ENCODE results near the gene WNT7A. TPM values are rescaled to one million over a fixed set of nuclear protein-coding genes. Genes with fewer than 3 reads are reported as not detected.

Gene WNT7A
- total RNA-seq, 1 donor, result not detected

- DNase-seq (ENCODE audit: low read depth), result no peak
- no peak overlapping the region for H3K4me3 ChIP-seq (ENCODE audit: low read depth, low read length)
- TF ChIP-seq CTCF (IDR thresholded peaks at IDR 0.05; ENCODE audit: insufficient read depth, low read length), result no peak
These were observed 103.4 kb downstream of the WNT7A start for GRCh38 chr3:13776253-13777050.

DNA sequence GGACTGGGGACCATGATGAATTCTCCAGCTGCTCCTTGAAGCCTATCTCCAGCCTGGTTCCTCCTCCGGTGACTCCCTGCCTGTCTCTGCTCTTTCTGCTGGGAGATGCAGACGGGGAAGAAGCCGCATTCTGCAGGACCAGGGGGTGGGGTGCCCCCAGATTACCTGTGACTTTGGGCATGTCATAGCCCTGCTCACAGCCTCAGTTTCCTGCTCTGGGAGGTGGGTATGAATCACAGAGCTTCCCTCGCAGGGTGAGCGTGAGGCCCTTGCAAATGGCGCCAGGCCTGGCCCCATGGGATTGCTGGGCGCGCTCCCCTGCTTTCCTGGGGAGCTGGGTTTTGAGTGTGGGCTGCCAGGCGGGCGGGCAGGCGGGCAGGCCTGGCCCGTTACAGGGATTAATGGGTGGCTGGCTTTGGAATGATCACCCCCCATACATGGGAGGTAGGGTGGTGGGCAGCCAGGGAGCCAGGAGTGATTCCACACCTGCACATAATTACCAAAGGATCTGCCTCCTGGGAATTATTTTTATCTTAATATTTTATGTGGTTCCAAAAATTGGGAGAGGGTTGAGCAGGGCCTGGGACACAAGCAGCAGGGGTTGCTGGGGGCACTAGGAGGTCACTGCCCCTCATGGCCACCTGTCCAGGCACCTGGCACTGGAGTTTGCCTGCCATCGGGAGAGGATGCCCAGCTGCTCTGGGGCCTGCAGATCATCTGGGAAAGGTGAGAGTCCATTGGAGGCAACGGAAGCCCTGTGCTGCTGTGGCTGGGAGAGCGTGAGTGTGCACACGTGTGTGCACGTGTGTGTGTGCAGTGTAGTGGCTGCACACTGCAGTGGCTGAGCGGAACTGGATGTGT is 106.8 kb downstream of the WNT7A start:
- TF ChIP-seq CTCF (IDR thresholded peaks at IDR 0.05; ENCODE audit: insufficient read depth, low read length), result no peak
- no peak for DNase-seq (ENCODE audit: low read depth)
- no peak overlapping the region for H3K4me3 ChIP-seq (ENCODE audit: low read depth, low read length)

GRCh38 chr3:13772321-13772745 is 107.5 kb downstream of the WNT7A start:
- TF ChIP-seq CTCF (IDR thresholded peaks at IDR 0.05; ENCODE audit: insufficient read depth, low read length), result no peak
- no peak overlapping the region for H3K4me3 ChIP-seq (ENCODE audit: low read depth, low read length)
- DNase-seq (ENCODE audit: low read depth), result no peak

GRCh38 chr3:13771496-13771895 is 108.4 kb downstream of the WNT7A start:
- no peak for TF ChIP-seq CTCF (IDR thresholded peaks at IDR 0.05; ENCODE audit: insufficient read depth, low read length)
- H3K4me3 ChIP-seq (ENCODE audit: low read depth, low read length), result no peak overlapping the region
- no peak for DNase-seq (ENCODE audit: low read depth)

DNA sequence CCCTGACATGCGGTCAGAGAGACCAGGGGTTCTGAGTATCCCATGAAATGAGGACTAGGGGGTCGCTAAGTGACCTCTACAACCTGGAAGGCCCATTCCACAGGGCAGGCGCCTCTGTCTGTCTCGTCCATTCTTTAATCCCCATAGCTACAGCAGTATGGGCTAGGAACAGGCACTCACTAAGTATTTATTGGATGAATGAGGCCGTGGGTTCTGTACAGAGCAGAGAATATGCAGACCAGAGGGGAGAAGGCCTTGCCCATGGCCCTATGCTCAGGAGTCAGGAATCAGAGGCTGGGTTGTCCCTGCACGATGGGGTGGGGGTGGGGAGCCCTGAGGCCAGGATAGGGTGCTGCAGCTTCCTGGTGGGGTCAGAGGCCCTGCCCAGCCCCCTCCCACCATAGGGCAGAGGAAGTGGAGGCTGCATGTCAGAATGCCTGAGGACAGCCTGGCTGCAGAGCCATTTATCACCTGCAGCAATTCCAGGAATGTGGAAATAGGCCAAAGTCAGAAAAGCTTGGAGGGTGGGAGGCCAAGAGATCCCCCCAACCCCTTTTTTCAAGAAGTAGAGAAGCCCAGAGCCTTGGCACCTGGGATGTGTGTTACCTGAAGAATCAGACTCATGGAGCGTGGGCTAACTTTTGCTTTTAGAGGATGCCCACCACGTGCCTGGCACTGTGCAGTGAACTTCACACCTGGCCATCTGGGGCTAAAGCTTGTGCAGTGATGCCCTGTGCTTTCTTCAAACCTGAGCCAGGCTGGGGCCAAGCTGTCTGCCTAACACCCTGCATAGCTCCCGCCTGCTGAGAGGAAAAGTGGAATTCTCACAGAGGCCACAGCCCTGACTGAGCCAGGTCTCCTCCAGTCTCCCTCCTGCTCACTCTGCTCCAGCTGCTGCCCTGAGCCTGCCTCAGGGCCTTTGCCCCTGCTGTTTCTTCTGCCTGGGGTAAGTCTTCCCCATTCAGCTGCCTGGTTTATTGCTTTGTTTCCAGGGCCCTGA is 109.4 kb downstream of the WNT7A start:
- TF ChIP-seq CTCF (IDR thresholded peaks at IDR 0.05; ENCODE audit: insufficient read depth, low read length), result no peak
- no peak overlapping the region for H3K4me3 ChIP-seq (ENCODE audit: low read depth, low read length)
- no peak for DNase-seq (ENCODE audit: low read depth)

- TF ChIP-seq CTCF (IDR thresholded peaks at IDR 0.05; ENCODE audit: insufficient read depth, low read length), result no peak
- H3K4me3 ChIP-seq (ENCODE audit: low read depth, low read length), result no peak overlapping the region
These were observed 110.4 kb downstream of the WNT7A start for GRCh38 chr3:13769422-13769821.

More at GRCh38 chr3:13769422-13769821, 110.4 kb downstream of the WNT7A start:
- DNase-seq (ENCODE audit: low read depth), result no peak

Measured in fibroblast of the aortic adventitia (primary cell).